GM12872 (cell line): Measurements from ENCODE around the gene AKNAD1.

ENCODE experiments used
- CTCF ChIP-seq: IDR thresholded peaks from 3 replicates; pipeline ENCODE4 v1.5.1; 2011; ENCODE audit warnings: low read depth, mild to moderate bottlenecking, low read length, moderate library complexity; ENCODE audit not compliant: insufficient read depth

AKNAD1 gene

DNA sequence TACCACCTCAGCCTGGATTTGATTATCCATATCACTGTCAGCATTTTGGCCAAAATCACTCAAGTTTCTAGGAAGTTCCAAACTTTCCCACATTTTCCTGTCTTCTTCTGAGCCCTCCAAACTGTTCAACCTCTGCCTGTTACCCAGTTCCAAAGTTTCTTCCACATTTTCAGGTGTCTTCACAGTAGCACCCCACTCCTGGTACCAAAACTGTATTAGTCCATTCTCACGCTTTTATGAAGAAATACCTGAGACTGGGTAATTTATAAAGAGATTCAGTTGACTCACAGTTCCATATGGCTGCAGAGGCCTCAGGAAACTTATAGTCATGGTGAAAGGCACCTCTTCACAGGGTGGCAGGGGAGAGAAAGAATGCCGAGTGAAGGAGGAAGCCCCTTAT is 71.0 kb downstream of the AKNAD1 start:
- no peak for TF ChIP-seq CTCF

GRCh38 chr1:108785264-108785663 is 71.6 kb downstream of the AKNAD1 start:
- no peak for TF ChIP-seq CTCF

DNA sequence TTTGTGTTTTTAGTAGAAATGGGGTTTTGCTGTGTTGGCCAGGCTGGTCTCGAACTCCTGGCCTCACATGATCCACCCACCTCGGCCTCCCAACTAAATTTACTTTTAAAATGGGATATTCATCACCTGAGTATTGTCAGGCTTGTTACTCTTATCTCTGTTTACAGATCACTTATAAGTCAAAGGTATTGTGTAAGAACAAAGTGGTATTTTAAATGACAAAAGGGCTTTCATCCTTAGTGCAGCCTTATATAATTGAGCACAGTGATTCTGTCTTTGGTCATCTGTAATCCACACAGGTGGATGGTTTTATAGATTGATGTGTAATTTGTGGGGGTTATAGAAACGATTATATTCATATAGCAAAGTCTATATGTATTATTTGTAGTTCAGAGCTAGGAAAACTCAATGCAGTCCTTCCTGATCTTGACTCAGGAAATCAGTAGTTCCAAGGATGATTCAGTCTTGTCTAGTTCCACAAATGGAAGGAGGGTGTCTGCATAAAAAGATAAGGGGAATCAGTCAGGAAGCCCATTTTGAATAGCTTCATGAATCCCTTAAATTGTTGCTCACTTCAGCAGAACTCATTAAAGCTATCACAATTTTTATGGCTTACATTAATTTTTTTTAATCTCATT is 75.8 kb downstream of the AKNAD1 start:
- no peak for TF ChIP-seq CTCF

DNA sequence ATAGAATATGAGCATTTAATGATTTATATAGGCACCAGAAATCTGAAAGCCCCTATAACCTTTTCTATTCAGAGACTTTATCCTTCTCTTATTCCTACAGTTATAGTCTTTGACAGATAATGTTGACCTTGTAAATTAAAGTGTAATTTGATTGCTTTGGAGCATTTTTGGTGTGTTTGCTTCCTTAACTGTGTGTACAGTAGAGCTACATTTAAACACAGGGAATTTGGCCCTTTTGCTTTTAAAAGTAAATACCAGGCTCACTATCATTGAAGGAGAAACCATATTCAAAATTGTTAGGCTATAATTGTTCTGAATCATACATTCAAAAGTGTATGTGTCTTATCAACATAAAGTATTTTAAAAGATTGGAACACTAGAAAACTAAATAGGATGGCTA is 77.4 kb downstream of the AKNAD1 start:
- TF ChIP-seq CTCF = no peak

DNA sequence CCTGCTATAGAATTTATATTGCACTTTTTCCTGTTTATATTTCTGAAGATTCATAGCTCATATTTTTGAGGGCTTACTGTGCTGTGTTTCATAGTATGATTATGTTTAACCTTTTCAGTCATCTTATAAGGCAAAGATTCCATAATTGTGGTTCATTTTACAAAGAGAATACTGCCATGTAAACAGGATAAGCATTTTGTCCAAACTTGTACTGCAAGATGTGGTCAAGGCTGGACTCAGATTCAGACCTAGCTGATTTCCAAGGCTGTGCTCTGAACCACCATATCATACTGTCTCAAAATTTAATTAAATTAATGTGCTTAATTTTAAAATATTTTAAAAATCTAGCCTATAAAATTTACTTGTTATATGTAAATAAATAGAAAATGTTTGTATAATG is 79.1 kb downstream of the AKNAD1 start:
- no peak for TF ChIP-seq CTCF

DNA sequence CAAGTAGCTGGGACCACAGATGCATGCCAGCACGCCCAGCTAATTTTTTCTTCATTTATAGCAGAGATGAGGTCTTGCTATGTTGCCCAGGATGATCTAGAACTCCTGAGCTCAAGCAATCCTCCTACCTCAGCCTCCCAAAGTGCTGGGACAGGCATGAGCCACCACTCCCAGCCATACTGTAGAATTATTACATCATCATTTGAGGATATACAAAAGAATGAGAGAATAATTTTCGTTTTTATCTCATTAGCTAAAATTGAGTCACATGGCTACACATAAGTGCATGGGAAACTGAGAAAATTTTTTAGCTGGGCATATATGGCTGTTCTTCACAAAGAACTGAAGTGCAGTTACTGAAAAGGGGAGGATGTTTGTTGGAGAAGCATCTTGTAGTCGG is 89.2 kb downstream of the AKNAD1 start:
- no peak for TF ChIP-seq CTCF

- TF ChIP-seq CTCF = no peak
These were observed 89.8 kb downstream of the AKNAD1 start for GRCh38 chr1:108767115-108767514.
